K562 (cell line): ENCODE results near the gene MKLN1. TPM values are rescaled to one million over a fixed set of nuclear protein-coding genes. Genes with fewer than 3 reads are reported as not detected.

ENCODE experiments used
- CAMTA2 ChIP-seq: fragments of 250-450 bp; sonication (Bioruptor Pico); conservative IDR thresholded peaks from 2 replicates; pipeline ENCODE4 v1.5.1; 2022
- CREB5 ChIP-seq: fragments of 250-450 bp; sonication (Bioruptor Pico); IDR thresholded peaks from 2 replicates; pipeline ENCODE4 v1.5.0; 2020; ENCODE audit warnings: mild to moderate bottlenecking
- DNMT1 ChIP-seq: fragments of 450-650 bp; IDR thresholded peaks from 2 replicates; pipeline ENCODE4 v1.6.1; 2016; ENCODE audit warnings: antibody characterized with exemption, mild to moderate bottlenecking
- E2F6 ChIP-seq, 2 experiments: IDR thresholded peaks; 2 replicates each; pipeline ENCODE4 v1.6.1; 2011; ENCODE audit warnings: borderline replicate concordance in 1 of 2, control low read depth in 1 of 2, low read depth in 1 of 2, low read length in 1 of 2, mild to moderate bottlenecking in 1 of 2, mixed read lengths in 1 of 2, moderate library complexity in 1 of 2; ENCODE audit not compliant: insufficient read depth in 1 of 2, insufficient read length in 1 of 2, poor library complexity in 1 of 2, severe bottlenecking in 1 of 2; ENCODE audit errors: extremely low read depth in 1 of 2
- HMGXB4 ChIP-seq: sonication (generic); formaldehyde crosslinking; IDR thresholded peaks from 2 replicates; pipeline ENCODE4 v1.8.1; 2023; ENCODE audit warnings: mild to moderate bottlenecking, missing genetic modification reagents
- HNRNPK ChIP-seq: fragments of 200-400 bp; formaldehyde crosslinking; IDR thresholded peaks from one replicate; pipeline ENCODE4 v1.6.1; 2018; ENCODE audit warnings: mild to moderate bottlenecking, low read depth, low read length; ENCODE audit not compliant: poor library complexity, severe bottlenecking
- MYC ChIP-seq, 2 experiments: fragments of 250-450 bp in 1 of 2; sonication (Bioruptor Pico) in 1 of 2; IDR thresholded peaks; 2 replicates each; pipeline versions ENCODE4 v1.5.1 to v1.6.1; 2012 to 2021; ENCODE audit warnings: low read depth in 2 of 2, borderline replicate concordance in 1 of 2, improper control_type of control experiment in 1 of 2, low read length in 1 of 2, mild to moderate bottlenecking in 1 of 2, moderate library complexity in 1 of 2
- NCOA4 ChIP-seq: fragments of 450-650 bp; IDR thresholded peaks from 2 replicates; pipeline ENCODE4 v1.6.1; 2018; ENCODE audit warnings: mild to moderate bottlenecking; ENCODE audit not compliant: partially characterized antibody
- PATZ1 ChIP-seq: fragments of 250-450 bp; sonication (Bioruptor Pico); IDR thresholded peaks from 2 replicates; pipeline ENCODE4 v1.5.0; 2020; ENCODE audit warnings: mild to moderate bottlenecking, borderline replicate concordance
- PHF20 ChIP-seq: fragments of 450-650 bp; IDR thresholded peaks from 2 replicates; pipeline ENCODE4 v1.6.1; 2018; ENCODE audit not compliant: partially characterized antibody
- PRDM10 ChIP-seq: fragments of 450-650 bp; IDR thresholded peaks from 2 replicates; pipeline ENCODE4 v1.6.1; 2018; ENCODE audit not compliant: partially characterized antibody
- PTRF ChIP-seq: fragments of 450-650 bp; IDR thresholded peaks from 2 replicates; pipeline ENCODE4 v1.6.1; 2016; ENCODE audit warnings: mild to moderate bottlenecking, missing genetic modification characterization, missing compliant biosample characterization
- ZNF584 ChIP-seq: fragments of 200-800 bp; sonication (Bioruptor generic); IDR thresholded peaks from 2 replicates; pipeline ENCODE4 v1.6.1; 2016; ENCODE audit warnings: low read depth, mild to moderate bottlenecking, missing genetic modification characterization, missing compliant biosample characterization
- ZNF695 ChIP-seq: fragments of 450-650 bp; formaldehyde crosslinking; IDR thresholded peaks from 2 replicates; pipeline ENCODE4 v1.4.0; 2020; ENCODE audit warnings: mild to moderate bottlenecking, moderate library complexity
- ZSCAN32 ChIP-seq: fragments of 450-650 bp; formaldehyde crosslinking; IDR thresholded peaks from 2 replicates; pipeline ENCODE4 v1.4.0; 2020; ENCODE audit warnings: mild to moderate bottlenecking, moderate library complexity
- polyA plus RNA-seq, 8 experiments: library from polyadenylated mRNA; depleted of rRNA in 4 of 8; stranded (reverse) in 5 of 8; unstranded in 3 of 8; fragments of >200 nt; fragmentation: Nextera tagmentation in 2 of 8; fragmentation: Illumina TruSeq in 1 of 8; extraction: Ambion mirVana in 2 of 8; extraction: Trizol in 1 of 8; gene quantifications; 2 replicates each; pipeline versions ENCODE4 v1.2.1 to v1.2.3, GENCODE V29; 2011 to 2014; ENCODE audit warnings: inconsistent platforms in 1 of 8, missing spikeins in 1 of 8
- total RNA-seq, 7 experiments: library from RNA; depleted of rRNA in 6 of 7; stranded (reverse); fragments of >200 nt in 6 of 7; fragmentation: Illumina TruSeq in 2 of 7; extraction: Trizol in 2 of 7; gene quantifications; 2 replicates each; pipeline versions ENCODE4 v1.2.1 to v1.2.3, GENCODE V29; 2011 to 2021; ENCODE audit warnings: low replicate concordance in 1 of 7

Gene MKLN1
- total and polyA plus RNA-seq, 9 of the 15 experiments (the other 6 are each of a cell fraction or from before 2014, with no cell fraction given), result 18.6 to 80.4 (median 56.0) TPM

GRCh38 chr7:131327626-131328376 lies at the start of gene MKLN1 (continued):
- TF ChIP-seq PATZ1 (CRISPR knock-in tag) (0 out of 2 replicates have a peak, but pooled peaks have one; percentile 42), PRDM10 (peak; percentile 37), HNRNPK (no peak), NCOA4 (no peak), PHF20 (peak; percentile 81), E2F6 (IDR thresholded peaks at IDR 0.05; ENCODE audit: borderline replicate concordance in 1 of 2, extremely low read depth in 1 of 2, insufficient read depth in 1 of 2, insufficient read length in 1 of 2, low read depth in 1 of 2, low read length in 1 of 2, poor library complexity in 1 of 2, severe bottlenecking in 1 of 2) (peak; percentile 46 to 74), ZSCAN32 (CRISPR knock-in tag) (no peak), HMGXB4 (CRISPR knock-in tag) (peak; percentile 99), CAMTA2 (CRISPR knock-in tag) (peak; percentile 81; the same call in 1 of the 2 replicates), PTRF (tag) (no peak), MYC (IDR thresholded peaks at IDR 0.05; ENCODE audit: low read depth, low read length) (no peak), MYC (CRISPR knock-in tag; IDR thresholded peaks at IDR 0.05; ENCODE audit: borderline replicate concordance, low read depth) (peak; percentile 65; the same call in 1 of the 2 replicates), CREB5 (0 out of 2 replicates have a peak, but pooled peaks have one; percentile 50), DNMT1 (no peak), ZNF695 (CRISPR knock-in tag) (no peak), ZNF584 (CRISPR knock-in tag) (peak; percentile 36; the same call in 1 of the 2 replicates)
